Activated CD8-positive, alpha-beta T cell treated with anti-CD3 and anti-CD28 coated beads, Interleukin-2, amount 10 ng/mL, durations not matched to agents 7 days and 5 days (primary cell): Measurements from ENCODE around the gene FBXO48. TPM values are rescaled to one million over a fixed set of nuclear protein-coding genes. Genes with fewer than 3 reads are reported as not detected.

Experiments
- ATAC-seq: fragments of 150-1000 bp; cut with Tn5 transposase; one replicate; pipeline ENCODE4 v1.10.0; 2021; ENCODE audit warnings: moderate library complexity
- CTCF ChIA-PET: fragments of 350-600 bp; sonication (Branson Sonifier 250); formaldehyde crosslinking; loops from one replicate; lab custom pipeline; 2021; ENCODE audit warnings: antibody characterized with exemption; lab: Charles Lee
- POLR2A ChIA-PET: fragments of 350-600 bp; sonication (Branson Sonifier 250); formaldehyde crosslinking; loops from one replicate; lab custom pipeline; 2021; ENCODE audit warnings: antibody characterized with exemption; lab: Charles Lee
- DNase-seq: peaks from one replicate; pipeline ENCODE4 v3.0.0-alpha.2; 2020
- H3K27ac Mint-ChIP-seq: one replicate; pipeline ENCODE4 v1.8.0; 2021; ENCODE audit warnings: mild to moderate bottlenecking, mixed read lengths
- H3K27me3 Mint-ChIP-seq: one replicate; pipeline ENCODE4 v1.8.0; 2021; ENCODE audit warnings: low read depth, mixed read lengths
- H3K36me3 Mint-ChIP-seq: one replicate; pipeline ENCODE4 v1.8.0; 2021; ENCODE audit warnings: low read depth, mixed read lengths
- H3K4me1 Mint-ChIP-seq: one replicate; pipeline ENCODE4 v1.8.0; 2021; ENCODE audit warnings: low read depth, mixed read lengths
- H3K4me3 Mint-ChIP-seq: one replicate; pipeline ENCODE4 v1.8.0; 2021; ENCODE audit warnings: mild to moderate bottlenecking, mixed read lengths
- H3K9me3 Mint-ChIP-seq: one replicate; pipeline ENCODE4 v1.8.0; 2022; ENCODE audit warnings: mixed read lengths; ENCODE audit not compliant: insufficient read depth
- total RNA-seq, 2 experiments: library from RNA; stranded (reverse); gene quantifications; one replicate each; pipeline ENCODE4 v1.2.3, GENCODE V29; 2021

FBXO48 gene
- total RNA-seq, 2 experiments from 2014 or later, result 2.4 to 2.6 TPM

GRCh38 chr2:68434981-68435380 lies 32.1 kb downstream of the FBXO48 start:
- ATAC-seq (no peak), DNase-seq (no peak)
- POLR2A ChIA-PET, result no interaction called here
- Mint-ChIP-seq H3K27ac (no peak overlapping the region), H3K36me3 (no peaks in the 10 kb centered on the region), H3K4me3 (no peak overlapping the region), H3K9me3 (no peaks in the 10 kb centered on the region), H3K27me3 (peaks cover 5% of the 10 kb centered on the region), H3K4me1 (no peaks in the 10 kb centered on the region)
- CTCF ChIA-PET, result no interaction called here

- CTCF ChIA-PET, result interaction anchor here (2.6 kb wide), 1 partner anchor 9 kb away, joined by 12 read pairs; no protein-coding TSS in a partner anchor
- H3K9me3 Mint-ChIP-seq, result no peaks in the 10 kb centered on the region
- POLR2A ChIA-PET, result interaction anchor here (0.5 kb wide), 1 partner anchor 124 kb away, joined by 3 read pairs; no protein-coding TSS in a partner anchor
- H3K4me3 Mint-ChIP-seq, result no peak overlapping the region
- H3K27ac Mint-ChIP-seq, result no peak overlapping the region
- H3K36me3 Mint-ChIP-seq, result no peaks in the 10 kb centered on the region
- ATAC-seq, result no peak
- H3K4me1 Mint-ChIP-seq, result no peaks in the 10 kb centered on the region
- H3K27me3 Mint-ChIP-seq, result peaks cover 2% of the 10 kb centered on the region
- DNase-seq, result no peak
Observed at GRCh38 chr2:68432696-68433658, 34.1 kb downstream of the FBXO48 start.

- Mint-ChIP-seq H3K9me3 (no peaks in the 10 kb centered on the region), H3K27me3 (peaks cover 2% of the 10 kb centered on the region), H3K4me3 (no peak overlapping the region), H3K36me3 (no peaks in the 10 kb centered on the region), H3K27ac (no peak overlapping the region), H3K4me1 (peaks cover 6% of the 10 kb centered on the region)
- CTCF ChIA-PET, result interaction anchor here (1.1 to 2.6 kb wide), 2 partner anchors 10 to 33 kb away, joined by 3 to 12 read pairs; no protein-coding TSS in a partner anchor
- DNase-seq (no peak), ATAC-seq (no peak)
- POLR2A ChIA-PET, result no interaction called here
Observed at GRCh38 chr2:68431316-68431972, 35.6 kb downstream of the FBXO48 start.

GRCh38 chr2:68429311-68429826 lies 37.7 kb downstream of the FBXO48 start:
- CTCF ChIA-PET, result interaction anchor here (1.6 to 5.0 kb wide), 2 partner anchors 12 to 45 kb away, joined by 4 to 48 read pairs; no protein-coding TSS in a partner anchor
- Mint-ChIP-seq H3K4me3 (no peak overlapping the region), H3K36me3 (no peaks in the 10 kb centered on the region), H3K4me1 (peaks cover 6% of the 10 kb centered on the region), H3K9me3 (no peaks in the 10 kb centered on the region), H3K27me3 (peaks cover 2% of the 10 kb centered on the region), H3K27ac (no peak overlapping the region)
- ATAC-seq, result no peak
- no peak for DNase-seq
- POLR2A ChIA-PET, result no interaction called here

GRCh38 chr2:68428746-68429145 lies 38.3 kb downstream of the FBXO48 start:
- Mint-ChIP-seq H3K36me3 (no peaks in the 10 kb centered on the region), H3K4me1 (peaks cover 6% of the 10 kb centered on the region), H3K9me3 (no peaks in the 10 kb centered on the region), H3K4me3 (no peak overlapping the region), H3K27me3 (peaks cover 2% of the 10 kb centered on the region), H3K27ac (no peak overlapping the region)
- CTCF ChIA-PET, result interaction anchor here (1.6 to 5.0 kb wide), 2 partner anchors 13 to 44 kb away, joined by 4 to 48 read pairs; no protein-coding TSS in a partner anchor
- DNase-seq, result no peak
- POLR2A ChIA-PET, result no interaction called here
- ATAC-seq, result no peak

GRCh38 chr2:68428126-68428525 lies 39.0 kb downstream of the FBXO48 start:
- POLR2A ChIA-PET, result no interaction called here

GRCh38 chr2:68426848-68427579 lies 40.1 kb downstream of the FBXO48 start:
- Mint-ChIP-seq H3K27me3 (peaks cover 2% of the 10 kb centered on the region), H3K4me1 (peaks cover 10% of the 10 kb centered on the region), H3K9me3 (no peaks in the 10 kb centered on the region), H3K36me3 (peaks cover under 1% of the 10 kb centered on the region), H3K27ac (peak overlapping the region; percentile 59), H3K4me3 (no peak overlapping the region)
- no peak for ATAC-seq
- CTCF ChIA-PET, result interaction anchor here (1.0 to 5.0 kb wide), 5 partner anchors 10 to 275 kb away, joined by 3 to 48 read pairs (median 4); no protein-coding TSS in a partner anchor
- no peak for DNase-seq
- POLR2A ChIA-PET, result interaction anchor here (1.0 kb wide), 1 partner anchor 40 kb away, joined by 3 read pairs; no protein-coding TSS in a partner anchor

More at GRCh38 chr2:68428126-68428525, 39.0 kb downstream of the FBXO48 start:
- CTCF ChIA-PET, result interaction anchor here (1.6 to 5.0 kb wide), 2 partner anchors 13 to 43 kb away, joined by 4 to 48 read pairs; no protein-coding TSS in a partner anchor
- peaks cover 6% of the 10 kb centered on the region for H3K4me1 Mint-ChIP-seq
- no peaks in the 10 kb centered on the region for H3K36me3 Mint-ChIP-seq
- no peak for ATAC-seq
- no peak overlapping the region for H3K4me3 Mint-ChIP-seq
- H3K9me3 Mint-ChIP-seq, result no peaks in the 10 kb centered on the region
- H3K27me3 Mint-ChIP-seq, result peaks cover 2% of the 10 kb centered on the region
- no peak overlapping the region for H3K27ac Mint-ChIP-seq
- DNase-seq, result no peak

- ATAC-seq (no peak), DNase-seq (no peak)
- Mint-ChIP-seq H3K36me3 (peaks cover 2% of the 10 kb centered on the region), H3K4me1 (peaks cover 10% of the 10 kb centered on the region), H3K27me3 (peaks cover under 1% of the 10 kb centered on the region), H3K4me3 (no peak overlapping the region), H3K9me3 (no peaks in the 10 kb centered on the region), H3K27ac (no peak overlapping the region)
- CTCF ChIA-PET, result interaction anchor here (1.1 to 5.0 kb wide), 4 partner anchors 15 to 274 kb away, joined by 3 to 48 read pairs (median 6); no protein-coding TSS in a partner anchor
- POLR2A ChIA-PET, result interaction anchor here (1.0 kb wide), 1 partner anchor 40 kb away, joined by 3 read pairs; no protein-coding TSS in a partner anchor
Observed at GRCh38 chr2:68426446-68426845, 40.6 kb downstream of the FBXO48 start.

GRCh38 chr2:68425503-68425902 lies 41.6 kb downstream of the FBXO48 start:
- Mint-ChIP-seq H3K27me3 (no peaks in the 10 kb centered on the region), H3K4me1 (peaks cover 10% of the 10 kb centered on the region), H3K36me3 (peaks cover 2% of the 10 kb centered on the region), H3K4me3 (no peak overlapping the region), H3K9me3 (no peaks in the 10 kb centered on the region), H3K27ac (no peak overlapping the region)
- CTCF ChIA-PET, result interaction anchor here (0.7 to 1.9 kb wide), 3 partner anchors 10 to 483 kb away, joined by 3 to 5 read pairs (median 3); no protein-coding TSS in a partner anchor
- no peak for ATAC-seq
- POLR2A ChIA-PET, result no interaction called here
- no peak for DNase-seq

- POLR2A ChIA-PET, result no interaction called here
Observed at GRCh38 chr2:68423966-68424650, 43.0 kb downstream of the FBXO48 start.

More at GRCh38 chr2:68423966-68424650, 43.0 kb downstream of the FBXO48 start:
- Mint-ChIP-seq H3K4me3 (no peak overlapping the region), H3K27me3 (no peaks in the 10 kb centered on the region), H3K9me3 (no peaks in the 10 kb centered on the region), H3K36me3 (peaks cover 2% of the 10 kb centered on the region), H3K4me1 (peaks cover 10% of the 10 kb centered on the region), H3K27ac (no peak overlapping the region)
- DNase-seq, result no peak
- ATAC-seq, result peak; percentile 77
- CTCF ChIA-PET, result interaction anchor here (1.0 to 1.9 kb wide), 3 partner anchors 8 to 58 kb away, joined by 3 to 6 read pairs (median 5); no protein-coding TSS in a partner anchor
